ENCODE measurements around the gene MOV10. TPM values are rescaled to one million over a fixed set of nuclear protein-coding genes. Genes with fewer than 3 reads are reported as not detected.
A peak's percentile ranks its signal among the peaks of the same experiment; 100 is the strongest.

MOV10 gene
- total RNA-seq, 3 donors from 2014 or later (not counting 1 experiment from before 2014, with no cell fraction given) = 87.9 to 124 (median 119) TPM

DNA sequence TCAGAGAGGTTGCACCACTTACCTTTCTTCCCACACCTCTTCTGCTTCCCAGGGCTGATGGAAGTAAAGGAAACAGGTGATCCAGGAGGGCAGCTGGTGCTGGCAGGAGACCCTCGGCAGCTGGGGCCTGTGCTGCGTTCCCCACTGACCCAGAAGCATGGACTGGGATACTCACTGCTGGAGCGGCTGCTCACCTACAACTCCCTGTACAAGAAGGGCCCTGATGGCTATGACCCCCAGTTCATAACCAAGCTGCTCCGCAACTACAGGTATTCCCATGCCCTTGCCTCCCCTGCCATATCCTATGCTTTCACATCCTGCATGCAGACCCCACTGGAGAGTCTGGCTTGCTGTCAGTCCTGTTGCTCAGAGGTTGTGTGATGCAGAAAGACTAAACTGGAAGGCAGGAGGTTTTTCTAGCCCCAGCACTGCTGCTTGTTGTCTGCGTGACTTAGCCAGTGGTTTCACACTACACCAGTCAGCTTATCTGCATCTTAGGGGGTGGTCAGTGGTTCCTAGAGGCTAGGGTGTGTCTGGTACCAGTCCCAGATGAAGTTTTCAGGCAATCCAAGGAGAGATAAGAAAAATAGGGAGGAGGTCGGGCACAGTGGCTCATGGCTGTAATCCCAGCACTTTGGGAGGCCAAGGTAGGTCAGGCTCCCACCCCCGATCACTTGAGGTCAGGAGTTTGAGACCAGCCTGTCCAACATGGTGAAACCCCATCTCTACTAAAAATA lies 22.3 kb downstream of the MOV10 start:
- peaks cover 59% of the 10 kb centered on the region for H3K36me3 ChIP-seq (ENCODE audit: control insufficient read depth, insufficient read depth, low read length)
- Mint-ChIP-seq H3K27me3 (ENCODE audit: low read depth in 2 of 2) (no peaks in the 10 kb centered on the region), H3K4me1 (peaks cover 38 to 46% of the 10 kb centered on the region in 2 donors), H3K9me3 (no peaks in the 10 kb centered on the region), H3K27ac (peak overlapping the region; percentile 72), H3K36me3 (peaks cover 14% of the 10 kb centered on the region), H3K4me3 (peak overlapping the region; percentile 36)
- peaks cover 48% of the 10 kb centered on the region for H3K4me1 ChIP-seq (ENCODE audit: control insufficient read depth, insufficient read depth, low read length)
- no peak for DNase-seq
- no peaks in the 10 kb centered on the region for H3K9me3 ChIP-seq (ENCODE audit: control insufficient read depth, insufficient read depth, low read length)
- H3K27me3 ChIP-seq (ENCODE audit: control insufficient read depth, insufficient read depth, low read length) = no peaks in the 10 kb centered on the region
- TF ChIP-seq, protein P1, sequence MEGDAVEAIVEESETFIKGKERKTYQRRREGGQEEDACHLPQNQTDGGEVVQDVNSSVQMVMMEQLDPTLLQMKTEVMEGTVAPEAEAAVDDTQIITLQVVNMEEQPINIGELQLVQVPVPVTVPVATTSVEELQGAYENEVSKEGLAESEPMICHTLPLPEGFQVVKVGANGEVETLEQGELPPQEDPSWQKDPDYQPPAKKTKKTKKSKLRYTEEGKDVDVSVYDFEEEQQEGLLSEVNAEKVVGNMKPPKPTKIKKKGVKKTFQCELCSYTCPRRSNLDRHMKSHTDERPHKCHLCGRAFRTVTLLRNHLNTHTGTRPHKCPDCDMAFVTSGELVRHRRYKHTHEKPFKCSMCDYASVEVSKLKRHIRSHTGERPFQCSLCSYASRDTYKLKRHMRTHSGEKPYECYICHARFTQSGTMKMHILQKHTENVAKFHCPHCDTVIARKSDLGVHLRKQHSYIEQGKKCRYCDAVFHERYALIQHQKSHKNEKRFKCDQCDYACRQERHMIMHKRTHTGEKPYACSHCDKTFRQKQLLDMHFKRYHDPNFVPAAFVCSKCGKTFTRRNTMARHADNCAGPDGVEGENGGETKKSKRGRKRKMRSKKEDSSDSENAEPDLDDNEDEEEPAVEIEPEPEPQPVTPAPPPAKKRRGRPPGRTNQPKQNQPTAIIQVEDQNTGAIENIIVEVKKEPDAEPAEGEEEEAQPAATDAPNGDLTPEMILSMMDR (IDR thresholded peaks at IDR 0.05) = no peak
- intact Hi-C loops (cut with micrococcal nuclease) = no loop called here
- ATAC-seq = peak in 1 of 3 donors; percentile 44
- H3K27ac ChIP-seq (ENCODE audit: low read length) = peak overlapping the region; percentile 31
- H3K4me3 ChIP-seq (ENCODE audit: low read length) = no peak overlapping the region
- WGBS (ENCODE audit: insufficient coverage) = 82% methylated on average over 7 of the region's 7 CpGs

DNA sequence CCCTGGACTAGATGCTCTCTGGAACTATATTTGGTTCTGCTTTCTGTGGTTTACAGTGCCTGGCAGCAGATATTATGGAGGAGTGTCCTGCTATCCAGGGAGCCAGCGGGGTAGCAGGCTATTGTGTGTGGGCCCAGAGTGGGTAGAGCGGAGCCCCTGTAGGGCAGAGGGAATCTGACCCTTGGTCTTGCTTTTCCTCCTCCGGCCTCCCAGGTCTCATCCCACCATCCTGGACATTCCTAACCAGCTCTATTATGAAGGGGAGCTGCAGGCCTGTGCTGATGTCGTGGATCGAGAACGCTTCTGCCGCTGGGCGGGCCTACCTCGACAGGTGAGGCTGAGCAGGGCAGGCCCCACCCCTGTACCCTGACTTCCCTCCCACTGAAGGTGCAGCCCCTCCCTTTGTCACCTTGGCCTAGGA lies 23.3 kb downstream of the MOV10 start:
- H3K4me1 ChIP-seq (ENCODE audit: control insufficient read depth, insufficient read depth, low read length) = peaks cover 59% of the 10 kb centered on the region

DNA sequence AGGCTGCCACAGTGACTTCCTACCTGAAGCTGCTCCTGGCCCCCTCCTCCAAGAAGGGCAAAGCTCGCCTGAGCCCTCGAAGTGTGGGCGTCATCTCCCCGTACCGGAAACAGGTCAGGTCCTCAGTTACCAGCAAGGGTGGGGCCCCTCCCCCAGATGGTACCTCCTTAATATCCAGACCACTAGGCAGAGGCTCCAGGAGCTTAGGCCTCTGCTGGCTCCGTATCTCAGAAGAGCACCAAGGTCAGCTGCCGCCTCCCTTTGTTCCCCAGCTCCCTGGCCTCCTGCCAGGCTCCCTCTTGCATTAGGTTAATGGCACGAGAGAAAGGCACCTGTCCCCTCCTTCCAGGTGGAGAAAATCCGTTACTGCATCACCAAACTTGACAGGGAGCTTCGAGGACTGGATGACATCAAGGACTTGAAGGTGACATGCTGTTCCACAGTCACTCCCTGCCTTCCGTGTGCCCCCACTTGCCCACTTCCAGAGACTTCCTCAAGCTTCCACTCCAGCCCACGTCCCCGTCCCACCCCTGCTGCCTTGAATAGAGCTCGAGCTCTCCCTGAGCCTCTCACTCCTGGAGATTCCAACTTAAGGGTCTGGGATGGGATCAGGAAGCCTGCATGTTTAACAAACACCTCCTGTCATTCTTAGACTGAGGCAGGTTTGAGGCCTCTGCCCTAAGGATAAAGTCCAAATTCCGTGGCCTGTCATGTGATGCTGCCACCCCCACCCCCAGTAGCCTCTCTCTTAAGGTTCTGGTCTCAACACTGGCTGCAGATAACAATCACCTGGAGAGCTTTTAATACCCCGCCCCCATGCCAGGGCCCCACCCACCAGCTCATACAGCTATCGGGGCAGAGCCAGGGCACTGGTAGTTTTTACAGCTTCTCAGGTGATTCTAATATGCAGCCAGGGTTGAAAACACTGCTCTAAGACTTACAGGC lies 24.2 kb downstream of the MOV10 start:
- intact Hi-C loops (cut with micrococcal nuclease) = no loop called here
- Mint-ChIP-seq H3K27ac (peak overlapping the region; percentile 90 to 93), H3K4me3 (no peak overlapping the region), H3K27me3 (ENCODE audit: low read depth in 2 of 2) (no peaks in the 10 kb centered on the region), H3K36me3 (no peaks in the 10 kb centered on the region), H3K9me3 (no peaks in the 10 kb centered on the region), H3K4me1 (peaks cover 55 to 59% of the 10 kb centered on the region in 2 donors)
- no peak for DNase-seq
- 89% methylated on average over 17 of the region's 17 CpGs for WGBS (ENCODE audit: insufficient coverage)
- ATAC-seq = no peak
- Histone ChIP-seq H3K27me3 (ENCODE audit: control insufficient read depth, insufficient read depth, low read length) (no peaks in the 10 kb centered on the region), H3K27ac (ENCODE audit: low read length) (no peak overlapping the region), H3K36me3 (ENCODE audit: control insufficient read depth, insufficient read depth, low read length) (peaks cover 62% of the 10 kb centered on the region), H3K4me1 (ENCODE audit: control insufficient read depth, insufficient read depth, low read length) (peaks cover 67% of the 10 kb centered on the region), H3K9me3 (ENCODE audit: control insufficient read depth, insufficient read depth, low read length) (no peaks in the 10 kb centered on the region), H3K4me3 (ENCODE audit: low read length) (no peak overlapping the region)
- TF ChIP-seq, protein P1 (IDR thresholded peaks at IDR 0.05) = no peak

More for the DNA sequence above, 23.3 kb downstream of the MOV10 start:
- Histone ChIP-seq H3K9me3 (ENCODE audit: control insufficient read depth, insufficient read depth, low read length) (no peaks in the 10 kb centered on the region), H3K4me3 (ENCODE audit: low read length) (no peak overlapping the region), H3K27ac (ENCODE audit: low read length) (no peak overlapping the region), H3K27me3 (ENCODE audit: control insufficient read depth, insufficient read depth, low read length) (no peaks in the 10 kb centered on the region), H3K36me3 (ENCODE audit: control insufficient read depth, insufficient read depth, low read length) (peaks cover 62% of the 10 kb centered on the region)
- 99% methylated on average over 8 of the region's 9 CpGs for WGBS (ENCODE audit: insufficient coverage)
- no peaks in the 10 kb centered on the region for H3K9me3 Mint-ChIP-seq
- H3K27ac Mint-ChIP-seq = peak overlapping the region; percentile 72
- H3K4me3 Mint-ChIP-seq = no peak overlapping the region
- peaks cover 48 to 52% of the 10 kb centered on the region in 2 donors for H3K4me1 Mint-ChIP-seq
- peaks cover 4% of the 10 kb centered on the region for H3K36me3 Mint-ChIP-seq
- intact Hi-C loops (cut with micrococcal nuclease) = no loop called here
- H3K27me3 Mint-ChIP-seq (ENCODE audit: low read depth in 2 of 2) = no peaks in the 10 kb centered on the region
- DNase-seq (no peak), ATAC-seq (no peak)
- TF ChIP-seq, protein P1 (IDR thresholded peaks at IDR 0.05) = no peak

Measured in natural killer cell (primary cell).